Measurements from ENCODE around the gene MYO15A.

MYO15A gene, protein sequence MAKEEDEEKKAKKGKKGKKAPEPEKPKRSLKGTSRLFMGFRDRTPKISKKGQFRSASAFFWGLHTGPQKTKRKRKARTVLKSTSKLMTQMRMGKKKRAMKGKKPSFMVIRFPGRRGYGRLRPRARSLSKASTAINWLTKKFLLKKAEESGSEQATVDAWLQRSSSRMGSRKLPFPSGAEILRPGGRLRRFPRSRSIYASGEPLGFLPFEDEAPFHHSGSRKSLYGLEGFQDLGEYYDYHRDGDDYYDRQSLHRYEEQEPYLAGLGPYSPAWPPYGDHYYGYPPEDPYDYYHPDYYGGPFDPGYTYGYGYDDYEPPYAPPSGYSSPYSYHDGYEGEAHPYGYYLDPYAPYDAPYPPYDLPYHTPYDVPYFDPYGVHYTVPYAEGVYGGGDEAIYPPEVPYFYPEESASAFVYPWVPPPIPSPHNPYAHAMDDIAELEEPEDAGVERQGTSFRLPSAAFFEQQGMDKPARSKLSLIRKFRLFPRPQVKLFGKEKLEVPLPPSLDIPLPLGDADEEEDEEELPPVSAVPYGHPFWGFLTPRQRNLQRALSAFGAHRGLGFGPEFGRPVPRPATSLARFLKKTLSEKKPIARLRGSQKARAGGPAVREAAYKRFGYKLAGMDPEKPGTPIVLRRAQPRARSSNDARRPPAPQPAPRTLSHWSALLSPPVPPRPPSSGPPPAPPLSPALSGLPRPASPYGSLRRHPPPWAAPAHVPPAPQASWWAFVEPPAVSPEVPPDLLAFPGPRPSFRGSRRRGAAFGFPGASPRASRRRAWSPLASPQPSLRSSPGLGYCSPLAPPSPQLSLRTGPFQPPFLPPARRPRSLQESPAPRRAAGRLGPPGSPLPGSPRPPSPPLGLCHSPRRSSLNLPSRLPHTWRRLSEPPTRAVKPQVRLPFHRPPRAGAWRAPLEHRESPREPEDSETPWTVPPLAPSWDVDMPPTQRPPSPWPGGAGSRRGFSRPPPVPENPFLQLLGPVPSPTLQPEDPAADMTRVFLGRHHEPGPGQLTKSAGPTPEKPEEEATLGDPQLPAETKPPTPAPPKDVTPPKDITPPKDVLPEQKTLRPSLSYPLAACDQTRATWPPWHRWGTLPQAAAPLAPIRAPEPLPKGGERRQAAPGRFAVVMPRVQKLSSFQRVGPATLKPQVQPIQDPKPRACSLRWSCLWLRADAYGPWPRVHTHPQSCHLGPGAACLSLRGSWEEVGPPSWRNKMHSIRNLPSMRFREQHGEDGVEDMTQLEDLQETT (N-terminal part only)

GRCh38 chr17:18108401-18109312 is at the start of gene MYO15A:
MYO15A (plus strand) TSS chr17:18108756; CDS start chr17:18118801, 10,045 bp downstream.
- DNase-seq = no peak

DNA sequence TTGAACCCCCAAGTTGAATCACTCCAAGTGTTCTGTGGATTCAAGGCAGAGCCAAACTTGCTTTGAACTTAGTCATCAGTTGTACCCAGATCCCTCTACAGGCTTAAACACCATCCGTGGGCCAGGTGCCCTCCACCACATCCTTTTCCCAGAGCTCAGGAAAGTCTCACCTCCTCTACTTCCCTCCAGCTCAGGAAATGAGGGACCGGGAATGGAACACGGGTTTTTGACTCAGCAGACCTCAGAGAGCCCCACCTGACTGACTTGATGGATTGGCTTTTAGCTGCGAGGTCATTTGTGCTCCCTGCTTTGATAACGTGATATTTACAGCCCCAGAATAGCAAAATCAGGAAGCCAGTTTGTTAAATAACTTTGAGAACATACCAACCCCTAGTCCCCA is 49.3 kb upstream of the MYO15A start:
- DNase-seq = no peak

DNA sequence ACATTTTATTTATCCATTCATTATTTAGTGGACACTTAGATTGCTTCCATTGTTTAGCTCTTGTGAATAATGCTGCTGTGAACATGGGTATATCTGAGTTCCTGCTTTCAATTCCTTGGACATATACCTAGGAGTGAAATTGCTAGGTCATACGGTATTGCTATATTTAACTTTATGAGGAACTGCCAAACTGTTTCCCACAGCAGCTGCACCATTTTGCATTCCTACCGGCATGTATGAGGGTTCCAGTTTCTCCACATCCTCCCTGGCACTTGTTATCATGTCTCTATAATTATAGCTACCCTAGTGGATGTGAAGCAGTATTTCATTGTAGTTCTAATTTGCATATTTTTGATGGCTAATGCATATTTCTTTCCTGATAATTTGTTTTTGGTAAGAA is 44.5 kb upstream of the MYO15A start:
- no peak for DNase-seq

GRCh38 chr17:18065546-18065945 is 43.0 kb upstream of the MYO15A start:
- no peak for DNase-seq

- DNase-seq = no peak
These were observed 41.7 kb upstream of the MYO15A start for GRCh38 chr17:18066866-18067265.

- no peak for DNase-seq
These were observed 39.5 kb upstream of the MYO15A start for GRCh38 chr17:18069101-18069500.

DNA sequence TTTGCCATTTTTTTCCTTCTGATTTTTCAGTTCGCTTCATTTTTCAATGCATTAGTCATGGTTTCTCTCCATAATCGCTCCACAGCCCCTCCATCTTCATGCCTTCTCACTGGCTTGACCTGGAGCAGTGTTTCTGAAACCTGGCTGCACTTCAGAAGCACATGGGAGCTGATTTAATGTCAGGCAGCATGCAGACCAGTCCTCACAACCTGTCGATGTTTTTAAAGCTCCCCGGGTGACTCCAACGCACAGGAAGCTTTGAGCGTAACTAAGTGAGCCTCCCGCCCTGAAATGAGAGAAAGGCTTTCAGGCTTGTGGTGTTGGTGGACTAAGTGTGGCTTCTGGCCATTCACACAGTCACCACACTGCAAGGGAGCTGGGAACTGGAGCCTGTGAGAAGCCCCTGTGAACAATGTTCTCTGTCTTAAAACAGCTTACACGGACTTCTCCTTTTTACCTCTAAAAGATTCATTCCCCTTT is 37.7 kb upstream of the MYO15A start:
- DNase-seq = no peak

DNA sequence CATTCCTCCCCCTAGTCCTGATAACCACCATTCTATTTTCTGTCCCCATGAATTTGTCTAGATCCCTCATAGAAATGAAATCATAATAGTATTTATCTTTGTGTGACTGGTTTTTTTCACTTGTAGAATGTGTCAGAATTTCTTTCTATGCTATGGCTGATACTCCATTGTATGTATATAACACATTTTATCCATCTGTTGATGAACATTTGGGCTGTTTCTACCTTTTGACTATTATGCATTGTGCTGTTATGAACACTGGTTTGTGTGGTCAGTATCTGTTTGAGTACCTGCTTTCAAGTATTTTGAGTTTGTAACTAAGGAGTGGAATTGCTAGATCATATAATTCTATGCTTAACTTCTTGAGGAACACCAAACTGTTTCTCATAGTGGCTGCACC is 36.8 kb upstream of the MYO15A start:
- DNase-seq = no peak

DNA sequence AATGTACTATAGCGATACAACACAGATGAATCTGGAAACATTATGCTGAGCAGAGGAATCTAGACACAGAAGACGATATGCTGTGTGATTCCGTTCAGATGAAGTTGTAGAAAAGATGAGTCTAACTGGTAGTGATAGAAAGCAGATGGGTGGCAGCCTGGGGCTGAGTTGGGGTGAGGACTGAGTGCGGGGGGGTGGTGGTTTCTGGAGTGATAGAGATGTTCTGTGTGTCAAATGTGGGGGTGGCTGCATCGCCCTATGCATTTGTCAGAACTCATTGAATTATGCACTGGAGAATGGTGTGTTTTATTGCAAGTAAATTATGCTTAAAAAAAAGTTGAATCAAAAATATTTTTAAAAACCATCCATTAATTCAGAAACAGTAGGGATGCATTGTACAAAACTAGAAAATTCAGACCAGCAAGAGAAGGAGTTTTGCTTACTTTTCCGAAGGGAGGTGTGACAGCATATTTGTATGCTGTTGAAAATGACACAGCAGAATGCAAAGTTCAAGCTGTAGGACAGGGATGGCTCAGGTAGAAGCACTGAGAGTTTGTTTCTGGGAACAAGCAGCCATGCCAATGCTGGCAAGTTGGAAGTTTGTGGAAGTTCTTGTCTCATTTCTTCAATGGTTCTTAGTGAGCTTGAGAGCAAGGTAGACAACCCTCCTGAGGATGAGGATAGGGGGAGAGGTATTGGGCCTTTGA is 33.8 kb upstream of the MYO15A start:
- no peak for DNase-seq

- DNase-seq = no peak
These were observed 31.6 kb upstream of the MYO15A start for GRCh38 chr17:18076936-18077335.

DNA sequence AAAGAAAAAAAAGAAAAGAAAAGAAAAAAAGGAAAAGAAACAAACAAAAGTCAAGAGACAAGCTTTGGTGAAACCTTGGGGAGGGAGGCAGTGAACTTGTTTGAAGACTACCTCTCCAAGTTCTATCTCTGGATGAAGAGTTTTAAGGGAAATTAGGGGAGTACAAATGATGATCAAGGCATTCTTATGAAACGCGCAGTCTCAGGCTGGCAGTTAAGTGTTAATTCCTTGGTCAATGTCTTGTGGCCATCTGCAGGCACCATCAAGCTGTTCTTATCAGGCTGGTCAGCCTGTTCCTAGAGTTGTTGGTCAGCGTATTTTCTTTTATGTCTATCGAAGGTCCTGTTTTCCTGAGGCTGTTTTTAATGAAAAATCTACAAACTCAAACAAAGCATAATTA is 29.0 kb upstream of the MYO15A start:
- no peak for DNase-seq

DNA sequence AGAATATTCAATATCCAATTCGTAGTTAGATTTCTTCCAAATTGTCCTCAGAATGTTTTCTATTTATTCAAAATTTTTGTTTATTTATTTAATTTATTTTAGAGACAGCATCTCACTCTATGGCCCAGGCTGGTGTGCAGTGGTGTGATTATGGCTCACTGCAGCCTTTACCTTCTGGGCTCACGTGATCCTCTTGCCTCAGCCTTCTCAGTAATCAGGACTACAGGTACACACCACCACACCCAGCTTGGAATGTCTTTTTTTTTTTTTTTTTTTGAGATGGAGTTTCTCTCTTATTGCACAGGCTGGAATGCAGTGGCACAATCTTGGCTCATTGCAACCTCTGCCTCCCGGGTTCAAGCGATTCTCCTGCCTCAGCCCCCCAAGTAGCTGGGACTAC is 24.3 kb upstream of the MYO15A start:
- DNase-seq = no peak

GRCh38 chr17:18087610-18088491 is 20.7 kb upstream of the MYO15A start, which contains the start of gene DRG2:
DRG2 (plus strand) TSS chr17:18087948; CDS start chr17:18088024, 76 bp downstream.
- peak; percentile 92 for DNase-seq

DNA sequence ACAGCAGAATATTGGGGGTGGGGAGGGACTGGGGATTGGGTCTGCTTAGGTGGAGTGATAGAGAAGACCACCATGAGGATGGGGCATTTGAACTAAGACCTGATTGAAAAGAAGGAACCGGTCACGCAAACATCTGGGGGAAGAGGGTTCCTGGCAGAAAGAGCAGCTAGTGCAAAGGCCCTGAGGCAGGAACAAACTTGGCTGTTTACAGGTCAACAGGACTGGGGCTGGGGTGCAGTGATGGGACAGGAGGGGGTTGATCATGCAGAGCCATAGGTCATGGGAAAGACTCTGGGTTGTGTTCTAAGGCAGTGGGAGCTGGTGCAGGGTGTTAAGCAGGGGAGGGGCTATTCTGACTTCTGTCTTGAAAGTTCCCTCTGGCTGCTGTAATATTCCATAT is 18.9 kb upstream of the MYO15A start:
- DNase-seq = no peak

GRCh38 chr17:18093616-18094408 is 14.7 kb upstream of the MYO15A start:
- DNase-seq = peak; percentile 52

DNA sequence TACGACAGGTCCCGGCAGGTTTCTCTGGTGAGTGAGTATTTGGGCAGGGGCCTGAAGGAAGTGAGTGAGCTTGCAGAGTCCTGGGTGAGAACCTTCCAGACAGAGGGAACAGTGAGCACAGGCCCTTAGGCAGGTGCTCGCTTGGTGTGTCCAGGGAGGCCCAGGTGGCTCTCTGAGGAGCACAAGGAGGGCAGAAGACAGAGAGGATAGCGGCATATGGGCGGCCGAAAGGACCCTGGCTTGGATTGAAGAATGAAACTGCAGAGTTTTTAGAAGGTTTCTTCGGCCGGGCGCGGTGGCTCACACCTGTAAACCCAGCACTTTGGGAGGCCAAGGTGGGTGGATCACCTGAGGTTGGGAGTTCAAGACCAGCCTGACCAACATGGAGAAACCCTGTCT is 14.1 kb upstream of the MYO15A start:
- DNase-seq = no peak

DNA sequence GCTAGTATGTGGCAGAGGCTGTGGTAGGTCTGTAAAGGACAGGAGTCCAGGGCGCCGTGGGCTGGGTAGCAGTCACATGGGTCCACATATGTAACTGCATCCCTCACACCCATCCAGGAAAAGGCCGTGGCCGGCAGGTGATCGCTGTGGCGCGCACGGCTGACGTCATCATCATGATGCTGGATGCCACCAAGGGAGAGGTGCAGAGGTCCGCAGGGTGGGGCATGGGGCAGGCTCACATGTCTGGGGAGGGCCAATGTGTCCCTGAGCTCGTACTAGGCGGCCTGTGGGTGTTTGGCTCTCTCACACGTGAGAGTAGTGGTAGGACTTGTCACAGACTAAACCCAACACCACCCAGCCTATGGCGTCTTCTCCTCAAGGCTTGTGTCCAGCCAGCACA is 9.0 kb upstream of the MYO15A start:
- DNase-seq = no peak

- DNase-seq = no peak
These were observed 7.9 kb upstream of the MYO15A start for GRCh38 chr17:18100616-18101015.

DNA sequence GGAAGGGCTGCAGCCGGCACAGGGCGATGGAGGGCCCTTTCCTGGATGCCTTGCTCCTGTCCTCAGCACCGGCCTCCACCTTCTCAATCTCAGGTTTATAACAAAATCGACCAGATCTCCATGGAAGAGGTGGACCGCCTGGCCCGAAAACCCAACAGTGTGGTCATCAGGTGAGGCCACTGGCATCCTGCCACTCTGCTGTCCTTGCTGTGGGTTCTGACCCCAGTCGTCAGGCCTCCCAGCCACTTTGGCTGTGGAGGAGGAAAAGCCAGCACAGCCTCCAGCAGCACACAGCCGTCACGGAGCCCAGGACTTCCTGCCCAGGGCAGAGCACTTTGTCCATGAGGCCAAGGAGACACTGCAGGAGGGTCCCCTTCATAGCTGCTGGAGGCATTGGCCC is 6.7 kb upstream of the MYO15A start:
- no peak for DNase-seq

All from NCI-H510A (cell line).